Measurements from ENCODE around the gene ANKRD52.

ANKRD52 gene

GRCh38 chr12:56242986-56243385 lies 15.2 kb downstream of the ANKRD52 start:
- no peak for DNase-seq

GRCh38 chr12:56241424-56242303 lies 16.5 kb downstream of the ANKRD52 start:
- no peak for DNase-seq

GRCh38 chr12:56237552-56237951 lies 20.6 kb downstream of the ANKRD52 start:
- no peak for DNase-seq

GRCh38 chr12:56236985-56237384 lies 21.2 kb downstream of the ANKRD52 start:
- no peak for DNase-seq

GRCh38 chr12:56236091-56236490 lies 22.1 kb downstream of the ANKRD52 start:
- DNase-seq, result no peak

GRCh38 chr12:56234746-56235436 lies 23.3 kb downstream of the ANKRD52 start:
- DNase-seq, result no peak

GRCh38 chr12:56231184-56231582 lies 27.0 kb downstream of the ANKRD52 start:
- DNase-seq, result no peak

- no peak for DNase-seq
These were observed 27.6 kb downstream of the ANKRD52 start for GRCh38 chr12:56230432-56231183.

GRCh38 chr12:56229916-56230431 lies 28.2 kb downstream of the ANKRD52 start, which contains the start of gene SLC39A5:
Gene SLC39A5 (plus strand): TSS chr12:56230051. CDS start chr12:56231275, 1,224 bp downstream.
- no peak for DNase-seq

- no peak for DNase-seq
These were observed 29.1 kb downstream of the ANKRD52 start for GRCh38 chr12:56229082-56229481.

GRCh38 chr12:56224954-56225353 lies 33.2 kb downstream of the ANKRD52 start:
- DNase-seq, result no peak

GRCh38 chr12:56224102-56224701 lies 34.0 kb downstream of the ANKRD52 start, which contains the start of gene NABP2:
Gene NABP2 (plus strand): TSS chr12:56224342. CDS start chr12:56224857, 515 bp downstream.
- peak; percentile 77 to 99 (median 96) for DNase-seq

GRCh38 chr12:56223571-56224101 lies 34.5 kb downstream of the ANKRD52 start:
- DNase-seq, result no peak

GRCh38 chr12:56222531-56222895 lies 35.7 kb downstream of the ANKRD52 start:
- DNase-seq, result no peak

- DNase-seq, result peak; percentile 73 to 98 (median 95)
These were observed 36.2 kb downstream of the ANKRD52 start, which contains the start of gene RNF41 for GRCh38 chr12:56221757-56222530. Gene RNF41 (minus strand): TSS chr12:56221922. CDS start chr12:56214047, 7,875 bp downstream.

- DNase-seq, result peak in 42 of 58 donors; percentile 11 to 75 (median 44)
These were observed 36.9 kb downstream of the ANKRD52 start for GRCh38 chr12:56221232-56221756.

GRCh38 chr12:56220611-56221231 lies 37.5 kb downstream of the ANKRD52 start:
- peak in 1 of 58 donors; percentile 29 for DNase-seq

- DNase-seq, result no peak
These were observed 38.3 kb downstream of the ANKRD52 start for GRCh38 chr12:56219840-56220239.

GRCh38 chr12:56216461-56216860 lies 41.7 kb downstream of the ANKRD52 start:
- peak in 7 of 58 donors; percentile 1 to 14 (median 6) for DNase-seq

Data from anterior cingulate cortex (tissue), 58 donors.